OCI-LY3 (cell line): Measurements from ENCODE around the gene CEP41.

Experiments used
- EZH2phosphoT487 ChIP-seq: fragments of 200-600 bp; shearing (Covaris generic); IDR thresholded peaks from 2 replicates; pipeline ENCODE4 v1.6.1; 2018; ENCODE audit warnings: antibody characterized with exemption, mixed run types, low read depth
- TF ChIP-seq, protein P1 (sequence below): fragments of 200-600, 300-600 bp; sonication (generic); IDR thresholded peaks from 2 replicates; pipeline ENCODE4 v1.5.1; 2014; ENCODE audit warnings: antibody characterized with exemption, low read length, low read depth

DNA sequence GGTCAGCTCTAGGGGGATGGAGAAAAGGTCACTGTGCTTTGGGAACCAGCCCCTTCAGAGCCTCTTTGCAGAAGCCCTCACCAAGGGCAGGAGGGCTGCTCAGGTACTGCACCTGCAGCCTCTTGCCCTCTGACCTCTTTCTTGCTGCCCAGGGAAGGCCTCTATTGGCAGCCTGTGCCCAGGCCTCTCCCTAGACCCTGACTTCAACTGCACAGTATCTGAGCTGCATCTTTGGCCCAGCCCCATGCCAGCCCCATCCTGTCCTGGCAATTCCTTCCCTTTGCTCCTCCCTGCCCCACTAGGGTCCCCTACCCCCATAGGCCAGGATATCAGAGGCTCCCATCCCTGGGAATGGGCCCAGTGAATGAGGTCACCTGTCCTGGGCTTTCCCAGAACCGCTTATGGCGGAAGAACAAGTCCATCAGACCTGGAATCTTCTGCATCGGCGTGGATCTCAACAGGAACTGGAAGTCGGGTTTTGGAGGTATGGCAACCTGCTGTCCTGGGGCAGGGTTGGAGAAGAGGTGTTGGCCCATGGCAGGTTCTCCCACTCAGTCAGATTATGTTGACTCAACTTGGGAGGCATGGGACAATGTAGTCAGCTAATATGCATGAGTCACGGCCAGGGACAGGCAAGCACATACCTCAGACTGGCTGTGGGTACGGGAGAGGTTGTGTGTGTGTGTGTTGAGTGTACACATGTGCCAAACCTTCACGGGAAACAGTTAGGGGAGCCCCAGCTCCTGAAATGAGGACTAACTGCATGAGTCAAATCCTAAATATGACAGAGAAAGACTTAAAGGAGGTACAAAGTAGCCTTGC, 77.6 kb downstream of the CEP41 start:
- TF ChIP-seq, protein P1, sequence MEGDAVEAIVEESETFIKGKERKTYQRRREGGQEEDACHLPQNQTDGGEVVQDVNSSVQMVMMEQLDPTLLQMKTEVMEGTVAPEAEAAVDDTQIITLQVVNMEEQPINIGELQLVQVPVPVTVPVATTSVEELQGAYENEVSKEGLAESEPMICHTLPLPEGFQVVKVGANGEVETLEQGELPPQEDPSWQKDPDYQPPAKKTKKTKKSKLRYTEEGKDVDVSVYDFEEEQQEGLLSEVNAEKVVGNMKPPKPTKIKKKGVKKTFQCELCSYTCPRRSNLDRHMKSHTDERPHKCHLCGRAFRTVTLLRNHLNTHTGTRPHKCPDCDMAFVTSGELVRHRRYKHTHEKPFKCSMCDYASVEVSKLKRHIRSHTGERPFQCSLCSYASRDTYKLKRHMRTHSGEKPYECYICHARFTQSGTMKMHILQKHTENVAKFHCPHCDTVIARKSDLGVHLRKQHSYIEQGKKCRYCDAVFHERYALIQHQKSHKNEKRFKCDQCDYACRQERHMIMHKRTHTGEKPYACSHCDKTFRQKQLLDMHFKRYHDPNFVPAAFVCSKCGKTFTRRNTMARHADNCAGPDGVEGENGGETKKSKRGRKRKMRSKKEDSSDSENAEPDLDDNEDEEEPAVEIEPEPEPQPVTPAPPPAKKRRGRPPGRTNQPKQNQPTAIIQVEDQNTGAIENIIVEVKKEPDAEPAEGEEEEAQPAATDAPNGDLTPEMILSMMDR, result no peak
- no peak for TF ChIP-seq EZH2phosphoT487
